Stimulated activated CD8-positive, alpha-beta memory T cell treated with anti-CD3 and anti-CD28 coated beads, Interleukin-12 subunit alpha, Interleukin-12 subunit beta, amount 100 ng/mL, for 1 hour (primary cell): ENCODE measurements around the gene TMEM121.
"Not testable (repeated sequence)": the region's sequence is repeated elsewhere in the genome, so short reads cannot be mapped to it uniquely, and the experiment has no call there.

Experiments
- DNase-seq: peaks from one replicate; pipeline ENCODE4 v3.0.0-alpha.2; 2020; ENCODE audit warnings: low read depth

TMEM121 gene

DNA sequence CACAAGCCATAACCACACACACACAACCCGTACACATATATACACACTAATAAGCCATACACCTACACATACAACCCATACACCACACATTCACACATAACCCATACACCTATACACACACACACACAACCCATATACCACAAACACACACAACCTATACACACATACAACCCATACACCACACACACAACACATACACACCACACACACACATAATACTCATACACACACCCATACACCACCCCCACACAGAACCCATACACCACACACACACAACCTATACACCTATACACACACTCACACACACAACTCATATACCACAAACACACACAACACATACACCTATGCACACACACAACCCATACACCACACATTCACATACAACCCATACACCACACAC lies 44.1 kb downstream of the TMEM121 start:
- no peak for DNase-seq

DNA sequence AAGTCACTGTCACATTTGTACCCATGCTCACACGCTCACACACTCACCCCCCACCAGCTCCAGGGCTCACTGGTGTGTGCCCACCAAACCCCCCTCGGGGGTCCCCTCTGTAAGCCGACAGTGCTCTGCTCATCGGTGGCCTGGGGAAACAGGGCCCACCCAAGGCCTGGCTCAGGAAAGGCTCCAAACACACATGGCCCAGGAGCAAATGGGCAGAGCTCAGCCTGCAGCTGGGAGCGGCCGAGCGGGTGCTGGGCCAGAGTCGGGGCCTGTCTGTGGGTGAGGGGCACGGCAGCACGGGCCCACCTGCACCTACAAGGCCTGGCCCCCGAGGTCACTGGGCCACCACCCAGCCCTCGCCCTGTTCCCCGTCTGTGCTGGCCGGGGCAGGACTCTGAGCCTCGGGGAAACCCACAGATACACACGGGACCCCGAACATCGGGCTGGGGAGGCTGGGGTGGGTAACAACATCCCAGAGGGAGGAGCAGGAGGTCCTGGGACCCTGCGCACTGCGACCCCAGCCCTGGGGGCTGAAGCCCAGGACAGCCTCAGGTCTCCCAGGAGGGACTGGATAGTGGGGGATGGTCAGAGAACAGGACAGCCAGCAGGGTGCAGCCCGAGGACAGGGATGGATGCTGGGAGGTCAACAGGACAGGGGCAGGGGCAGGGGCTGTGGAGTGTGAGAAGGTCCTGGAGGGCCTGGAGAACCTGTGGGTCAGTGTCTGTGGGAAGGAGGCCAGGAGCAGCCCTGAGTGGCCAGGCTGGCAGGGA lies 45.0 kb downstream of the TMEM121 start:
- DNase-seq, result not testable (repeated sequence)

DNA sequence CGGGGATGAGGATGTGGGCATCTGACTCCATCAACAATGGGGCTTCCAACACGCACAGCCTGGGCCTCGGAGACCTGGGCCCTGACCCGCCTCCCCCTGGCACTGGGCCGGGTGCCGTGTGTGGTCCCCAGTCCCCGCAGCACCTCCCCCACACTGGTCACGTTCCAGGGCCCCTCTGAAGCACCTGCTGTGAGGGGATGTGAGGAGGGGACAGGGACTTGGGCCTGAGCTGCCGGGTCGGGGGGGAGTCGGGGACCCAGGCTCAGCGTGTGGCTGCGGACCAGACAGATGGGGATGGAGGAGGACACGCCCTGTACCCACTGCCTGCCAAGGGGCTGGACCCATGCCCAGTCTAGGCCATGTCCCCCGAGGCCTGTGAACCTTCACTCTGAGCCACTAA lies 45.7 kb downstream of the TMEM121 start:
- DNase-seq, result not testable (repeated sequence)

DNA sequence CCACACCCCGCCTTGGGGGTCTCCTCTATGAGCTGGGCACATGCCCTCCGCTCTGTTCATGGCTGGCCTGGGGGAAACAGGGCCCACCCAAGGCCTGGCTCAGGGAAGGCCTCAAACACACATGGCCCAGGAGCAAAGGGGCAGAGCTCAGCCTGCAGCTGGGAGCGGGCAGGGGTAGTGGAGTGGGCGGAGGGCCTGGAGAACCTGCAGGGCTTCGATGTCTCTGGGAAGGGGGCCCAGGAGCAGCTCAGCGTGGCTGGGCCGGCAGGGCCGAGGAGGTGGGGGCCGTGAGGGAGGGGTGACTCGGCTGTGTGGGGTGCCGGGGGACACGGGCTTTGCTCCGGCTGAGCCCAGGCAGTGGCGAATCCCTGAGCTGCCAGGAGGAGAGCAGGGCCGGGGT lies 47.5 kb downstream of the TMEM121 start:
- not testable (repeated sequence) for DNase-seq

DNA sequence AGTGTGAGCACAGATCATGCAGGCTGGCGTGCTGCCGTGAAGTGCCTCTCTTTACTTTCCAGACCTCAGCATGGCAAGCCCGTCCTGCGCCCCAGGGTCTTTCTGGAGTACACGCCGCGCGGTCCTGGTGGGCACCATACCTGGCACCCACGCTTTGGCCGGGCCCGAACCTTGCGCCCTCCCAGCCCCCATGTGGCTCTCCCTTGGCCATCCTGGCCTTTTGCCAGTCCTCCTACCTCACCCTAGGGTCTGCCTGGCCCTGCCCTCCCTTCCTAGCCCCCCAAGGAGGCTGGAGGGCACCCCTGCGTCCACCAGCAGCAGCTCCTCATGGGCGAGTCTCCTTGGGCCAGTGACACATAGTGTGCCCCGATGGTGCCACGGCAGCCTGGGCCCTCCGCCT lies 48.0 kb downstream of the TMEM121 start:
- DNase-seq, result not testable (repeated sequence)

DNA sequence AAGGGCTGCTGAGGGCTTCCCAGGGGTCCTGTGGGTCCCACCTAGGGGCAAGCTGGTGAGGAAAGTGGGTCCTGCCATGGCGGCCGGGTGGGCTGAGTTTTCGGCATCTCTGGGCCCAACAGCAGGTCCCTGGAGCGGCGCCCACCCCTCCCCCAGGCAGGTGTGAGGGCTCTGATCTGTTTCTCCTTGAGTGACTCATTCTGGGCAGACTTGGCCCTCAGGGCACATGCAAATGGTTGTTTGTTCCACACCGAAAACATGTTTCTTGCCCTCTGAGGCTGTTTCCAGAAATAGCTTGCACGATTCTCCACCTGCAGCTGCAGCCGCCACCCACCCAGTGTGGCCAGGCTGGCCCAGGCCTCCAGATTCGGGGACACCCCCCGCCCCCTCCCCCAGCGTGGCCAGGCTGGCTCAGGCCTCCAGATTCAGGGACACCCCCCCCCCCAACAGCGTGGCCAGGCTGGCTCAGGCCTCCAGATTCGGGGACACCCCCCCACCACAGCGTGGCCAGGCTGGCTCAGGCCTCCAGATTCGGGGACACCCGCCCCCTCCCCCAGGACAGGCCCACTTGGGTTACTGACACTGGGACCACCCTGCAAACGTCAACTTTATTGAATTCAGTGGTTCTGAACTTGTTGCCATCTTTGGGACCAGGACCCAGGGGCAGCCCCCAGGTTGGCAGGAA lies 48.8 kb downstream of the TMEM121 start:
- DNase-seq, result not testable (repeated sequence)

DNA sequence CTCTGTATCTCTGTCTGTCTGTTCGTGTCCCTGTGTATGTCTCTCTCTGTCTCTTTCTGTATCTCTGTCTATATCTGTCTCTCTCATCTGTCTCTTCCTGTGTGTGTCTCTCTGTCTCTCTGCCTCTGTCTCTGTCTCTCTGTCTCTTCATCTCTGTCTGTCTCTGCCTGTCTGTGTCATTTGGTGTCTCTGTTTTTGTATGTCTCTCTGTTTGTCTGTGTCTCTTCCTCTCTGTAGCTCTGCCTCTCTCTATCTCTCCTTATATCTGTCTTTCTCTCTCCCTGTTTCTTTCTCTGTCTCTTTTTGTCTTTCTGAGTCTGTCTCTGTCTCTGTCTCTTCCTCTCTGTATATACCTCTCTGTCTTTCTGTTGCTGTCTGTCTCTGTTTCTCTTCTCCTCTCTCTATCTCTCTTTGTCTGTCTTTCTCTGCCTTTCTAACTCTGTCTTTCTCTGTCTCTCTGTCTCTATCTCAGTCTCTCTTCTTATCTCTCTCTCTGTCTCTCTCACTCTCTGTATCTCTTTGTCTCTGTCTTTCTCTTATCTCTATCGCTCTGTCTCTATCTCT lies 50.2 kb downstream of the TMEM121 start:
- no peak for DNase-seq

DNA sequence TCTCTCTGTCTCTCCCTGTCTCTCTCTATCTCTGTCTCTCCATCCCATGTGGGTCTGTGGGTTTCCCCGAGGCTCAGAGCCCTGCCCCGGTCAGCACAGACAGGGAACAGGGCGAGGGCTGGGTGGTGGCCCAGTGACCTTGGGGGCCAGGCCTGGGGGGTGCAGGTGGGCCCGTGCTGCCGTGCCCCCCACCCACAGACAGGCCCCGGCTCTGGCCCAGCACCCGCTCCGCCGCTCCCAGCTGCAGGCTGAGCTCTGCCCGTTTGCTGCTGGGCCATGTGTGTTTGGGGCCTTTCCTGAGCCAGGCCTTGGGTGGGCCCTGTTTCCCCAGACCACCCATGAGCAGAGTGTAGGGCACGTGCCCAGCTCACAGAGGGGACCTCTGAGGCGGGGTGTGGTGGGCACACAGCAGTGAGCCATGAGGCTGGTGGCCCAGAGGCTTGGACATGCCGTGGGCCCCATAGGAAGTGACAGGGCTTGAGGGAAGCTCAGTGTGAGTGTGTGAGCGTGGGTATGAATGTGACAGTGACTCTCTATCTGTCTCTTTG lies 51.0 kb downstream of the TMEM121 start:
- no peak for DNase-seq

DNA sequence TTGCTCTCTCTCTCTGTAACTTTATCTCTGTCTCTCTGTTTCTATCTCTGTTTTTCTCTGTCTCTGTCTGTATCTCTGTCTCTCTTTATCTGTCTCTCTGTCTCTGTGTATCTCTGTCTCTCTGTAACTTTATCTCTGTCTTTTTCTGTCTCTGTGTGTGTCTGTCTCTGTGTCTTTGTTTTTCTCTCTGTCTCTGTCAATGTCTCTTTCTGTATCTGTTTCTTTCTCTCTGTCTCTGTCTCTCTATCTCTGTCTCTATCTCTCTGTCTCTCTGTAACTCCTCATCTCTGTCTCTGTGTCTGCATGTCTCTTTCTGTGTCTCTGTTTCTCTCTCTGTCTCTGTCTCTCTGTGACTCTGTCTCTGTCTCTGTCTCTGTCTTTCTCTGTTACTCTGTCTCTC lies 51.7 kb downstream of the TMEM121 start:
- DNase-seq, result no peak

DNA sequence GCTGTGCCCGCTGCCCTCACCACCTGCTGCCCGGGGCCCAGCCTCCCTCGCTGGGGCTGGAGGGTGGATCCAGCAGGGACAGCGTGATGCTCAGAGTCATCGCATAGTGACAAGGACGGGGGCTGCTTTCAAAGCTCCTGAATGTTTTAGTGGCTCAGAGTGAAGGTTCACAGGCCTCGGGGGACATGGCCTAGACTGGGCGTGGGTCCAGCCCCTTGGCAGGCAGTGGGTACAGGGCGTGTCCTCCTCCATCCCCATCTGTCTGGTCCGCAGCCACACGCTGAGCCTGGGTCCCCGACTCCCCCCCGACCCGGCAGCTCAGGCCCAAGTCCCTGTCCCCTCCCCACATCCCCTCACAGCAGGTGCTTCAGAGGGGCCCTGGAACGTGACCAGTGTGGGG lies 52.8 kb downstream of the TMEM121 start:
- DNase-seq, result not testable (repeated sequence)
